Esophagus squamous epithelium (tissue), 5 donors: Measurements from ENCODE around the gene SLC41A1. TPM values are rescaled to one million over a fixed set of nuclear protein-coding genes. Genes with fewer than 3 reads are reported as not detected.

ENCODE experiments used
- DNase-seq: peaks from one replicate; lab custom pipeline; 2025; lab: John Stamatoyannopoulos, UW
- H3K27ac ChIP-seq, 4 donors: fragments of 200-600 bp; sonication (generic); one replicate each; pipeline ENCODE4 v1.5.1; 2016 to 2019; ENCODE audit warnings: mild to moderate bottlenecking in 1 of 4
- H3K27me3 ChIP-seq, 4 donors: fragments of 200-600 bp; sonication (generic); 1 replicate in 3 of 4; 2 replicates in 1 of 4; pipeline versions ENCODE4 v1.5.1 to v1.6.0; 2017 to 2021; ENCODE audit warnings: antibody characterized with exemption in 1 of 4
- H3K36me3 ChIP-seq, 3 donors: fragments of 200-600 bp; sonication (generic); one replicate each; pipeline ENCODE4 v1.5.1; 2016 to 2019
- H3K4me1 ChIP-seq, 3 donors: fragments of 200-600 bp; sonication (generic); one replicate each; pipeline ENCODE4 v1.5.1; 2017 to 2019
- H3K4me3 ChIP-seq, 4 donors: fragments of 200-600 bp; sonication (generic); 1 replicate in 3 of 4; 2 replicates in 1 of 4; pipeline ENCODE4 v1.5.1; 2016 to 2019; ENCODE audit warnings: mild to moderate bottlenecking in 2 of 4, moderate library complexity in 1 of 4
- H3K9me3 ChIP-seq, 3 donors: fragments of 200-600 bp; sonication (generic); one replicate each; pipeline ENCODE4 v1.5.1; 2016 to 2019
- CTCF ChIP-seq, 6 experiments: fragments of 450-650 bp in 4 of 6; fragments of 200-600 bp in 2 of 6; sonication (generic) in 2 of 6; IDR thresholded peaks; one replicate each; pipeline ENCODE4 v1.5.1; 2016 to 2019; ENCODE audit warnings: antibody characterized with exemption in 6 of 6, mild to moderate bottlenecking in 4 of 6, moderate library complexity in 4 of 6
- POLR2A ChIP-seq, 4 donors: fragments of 450-650 bp; IDR thresholded peaks; one replicate each; pipeline ENCODE4 v1.6.1; 2017; ENCODE audit warnings: antibody characterized with exemption in 4 of 4, mild to moderate bottlenecking in 4 of 4, moderate library complexity in 3 of 4
- WGBS, 2 donors: methylation state at CpG; one replicate each; pipeline ENCODE4 v1.1.5; 2018; 5-methylcytosine and 5-hydroxymethylcytosine counted together
- intact Hi-C: fragments of 100-400 bp; cut with DNase I; formaldehyde crosslinking; loops from one replicate; pipeline ENCODE4 v1.15.0; 2022
- total RNA-seq, 4 donors: library from RNA; depleted of rRNA; stranded (reverse); fragments of >200 nt; gene quantifications; one replicate each; pipeline ENCODE4 v1.1.0, GENCODE V29; 2016
- donor health status: DM: yes; HTN: yes; CAD: no.

The SLC41A1 gene
- total RNA-seq, 4 donors from 2014 or later = 5.2 to 14.1 (median 8.3) TPM

GRCh38 chr1:205743977-205744376, 69.0 kb downstream of the SLC41A1 start:
- Histone ChIP-seq H3K36me3 (peaks cover 0 to 13% (median 0%) of the 10 kb centered on the region in 3 donors), H3K9me3 (no peaks in the 10 kb centered on the region), H3K27ac (no peak overlapping the region), H3K4me3 (no peak overlapping the region), H3K27me3 (no peaks in the 10 kb centered on the region), H3K4me1 (peaks cover 11 to 72% (median 24%) of the 10 kb centered on the region in 3 donors)
- no peak for DNase-seq
- 46 to 53% methylated on average over 4 of the region's 4 CpGs for WGBS, 2 donors
- intact Hi-C loops = no loop called here
- no peak for TF ChIP-seq POLR2A (IDR thresholded peaks at IDR 0.05)
- TF ChIP-seq CTCF (IDR thresholded peaks at IDR 0.05) = no peak

- WGBS, 2 donors = 30 to 79% methylated on average over 1 of the region's 1 CpG
- Histone ChIP-seq H3K36me3 (peaks cover 0 to 18% (median 0%) of the 10 kb centered on the region in 3 donors), H3K4me1 (peaks cover under 1 to 53% (median 9%) of the 10 kb centered on the region in 3 donors), H3K4me3 (no peak overlapping the region), H3K9me3 (no peaks in the 10 kb centered on the region), H3K27me3 (no peaks in the 10 kb centered on the region), H3K27ac (no peak overlapping the region)
- no peak for TF ChIP-seq CTCF (IDR thresholded peaks at IDR 0.05)
- TF ChIP-seq POLR2A (IDR thresholded peaks at IDR 0.05) = no peak
- no peak for DNase-seq
- intact Hi-C loops = no loop called here
Observed at GRCh38 chr1:205741681-205742080, 71.3 kb downstream of the SLC41A1 start.

- H3K27me3 ChIP-seq = no peaks in the 10 kb centered on the region
- no peak overlapping the region for H3K4me3 ChIP-seq
- H3K36me3 ChIP-seq = peaks cover 0 to 26% (median 0%) of the 10 kb centered on the region in 3 donors
- H3K27ac ChIP-seq = no peak overlapping the region
- no peak for DNase-seq
- H3K4me1 ChIP-seq = peaks cover 0 to 32% (median 3%) of the 10 kb centered on the region in 3 donors
- no peaks in the 10 kb centered on the region for H3K9me3 ChIP-seq
- intact Hi-C loops = no loop called here
- 68 to 70% methylated on average over 5 of the region's 5 CpGs for WGBS, 2 donors
- TF ChIP-seq CTCF (IDR thresholded peaks at IDR 0.05) = no peak
- no peak for TF ChIP-seq POLR2A (IDR thresholded peaks at IDR 0.05)
Observed at GRCh38 chr1:205739348-205740160, 73.4 kb downstream of the SLC41A1 start.

Other genes starting within 250 kb of the SLC41A1 start
- 10 to 100 TPM; 13.2 to 27.7 (median 16.0) TPM for gene ELK4, start 181.2 kb downstream of the SLC41A1 start, total RNA-seq
- gene SLC45A3, start 132.7 kb downstream of the SLC41A1 start, total RNA-seq = 1 to 10 TPM; 1.2 to 3.1 (median 1.4) TPM
- gene NUCKS1, start 63.0 kb downstream of the SLC41A1 start, total RNA-seq = 10 to 100 TPM; 32.4 to 73.4 (median 60.9) TPM
- 10 to 100 TPM in 1 of 4 donors, 1 to 10 TPM in 3; 3.0 to 19.3 (median 7.0) TPM for gene RAB29, start 37.7 kb downstream of the SLC41A1 start, total RNA-seq
- gene PM20D1, start 36.9 kb upstream of the SLC41A1 start, total RNA-seq = under 1 TPM in 1 of 4 donors, not detected in 3; 0.57 TPM
- 10 to 100 TPM in 1 of 4 donors, under 1 TPM in 3; 0.19 to 22.8 (median 0.38) TPM for gene SLC26A9, start 130.3 kb upstream of the SLC41A1 start, total RNA-seq
- gene RAB7B, start 190.2 kb upstream of the SLC41A1 start, total RNA-seq = 10 to 100 TPM; 15.8 to 24.2 (median 21.4) TPM
- gene CTSE, start 210.7 kb upstream of the SLC41A1 start, total RNA-seq = under 1 TPM in 3 of 4 donors, not detected in 1; 0.32 to 0.48 (median 0.38) TPM
- gene RHEX, start 240.0 kb upstream of the SLC41A1 start, total RNA-seq = 10 to 100 TPM in 1 of 4 donors, 1 to 10 TPM in 1, under 1 TPM in 1, not detected in 1; 0.72 to 21.9 (median 4.5) TPM